MM.1S (cell line): ENCODE data around the gene GJA5.

Experiments
- CTCF ChIP-seq: fragments of 300-600 bp; sonication (generic); IDR thresholded peaks from 2 replicates; pipeline ENCODE4 v1.5.1; 2016; ENCODE audit warnings: antibody characterized with exemption, low read length, mixed read lengths
- EZH2 ChIP-seq: fragments of 300-600 bp; sonication (generic); optimal IDR thresholded peaks from 2 replicates; pipeline ENCODE3; 2017; ENCODE audit warnings: low read depth, mild to moderate bottlenecking, antibody characterized with exemption, low read length, mixed read lengths

GRCh38 chr1:147747966-147748365, 12.4 kb downstream of the GJA5 start:
- no peak for TF ChIP-seq EZH2
- no peak for TF ChIP-seq CTCF
